AG09319 (cell line): ENCODE data around the gene NUDT3.
"Not testable (repeated sequence)": the region's sequence is repeated elsewhere in the genome, so short reads cannot be mapped to it uniquely, and the experiment has no call there.

Experiments used
- DNase-seq: peaks from one replicate; pipeline ENCODE4 v3.0.0-alpha.2; 2010; ENCODE audit warnings: low read depth; ENCODE audit errors: extremely low read depth
- TF ChIP-seq, protein P1 (sequence below): IDR thresholded peaks from 2 replicates; pipeline ENCODE4 v1.5.1; 2011; ENCODE audit warnings: low read depth, mild to moderate bottlenecking, inconsistent platforms, low read length, moderate library complexity

Gene NUDT3

DNA sequence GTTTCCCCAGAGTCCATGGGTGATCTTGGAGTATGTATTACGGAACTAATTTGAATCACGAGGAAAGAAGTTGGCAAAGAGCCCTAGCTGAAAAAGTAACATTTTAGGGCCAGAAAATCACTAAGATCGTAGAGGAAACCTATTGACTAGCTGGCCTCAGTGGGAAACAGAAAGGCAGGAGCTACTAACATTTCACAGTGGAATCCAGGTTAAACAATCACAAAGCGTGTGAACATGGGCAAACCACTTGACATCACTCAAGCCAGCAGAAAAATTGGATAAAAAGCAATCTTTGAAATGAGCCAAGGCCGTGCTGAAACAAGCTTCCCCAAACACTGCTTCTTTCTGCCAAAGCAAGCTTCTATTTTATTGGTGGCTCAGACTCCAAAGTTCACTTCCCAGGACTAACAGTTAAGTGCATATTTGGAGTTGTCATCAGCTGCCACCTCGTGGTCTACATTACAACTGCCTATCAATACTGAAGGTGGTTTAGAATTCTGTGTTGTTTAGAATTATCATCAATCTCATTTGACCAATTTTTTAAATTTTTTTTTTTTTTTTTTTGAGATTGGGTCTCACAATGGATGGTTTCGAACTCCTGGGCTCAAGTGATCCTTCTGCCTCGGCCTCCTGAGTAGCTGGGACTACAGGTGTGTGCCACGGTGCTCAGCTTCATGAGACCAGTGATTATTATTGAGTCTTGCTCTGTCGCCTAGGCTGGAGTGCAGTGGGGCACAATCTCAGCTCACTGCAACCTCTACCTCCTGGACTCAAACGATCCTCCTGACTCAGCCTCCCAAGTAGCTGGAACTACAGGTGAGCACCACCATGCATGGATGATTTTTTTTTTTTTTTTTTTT, 22.8 kb upstream of the NUDT3 start:
- peak; percentile 63 for DNase-seq
- TF ChIP-seq, protein P1, sequence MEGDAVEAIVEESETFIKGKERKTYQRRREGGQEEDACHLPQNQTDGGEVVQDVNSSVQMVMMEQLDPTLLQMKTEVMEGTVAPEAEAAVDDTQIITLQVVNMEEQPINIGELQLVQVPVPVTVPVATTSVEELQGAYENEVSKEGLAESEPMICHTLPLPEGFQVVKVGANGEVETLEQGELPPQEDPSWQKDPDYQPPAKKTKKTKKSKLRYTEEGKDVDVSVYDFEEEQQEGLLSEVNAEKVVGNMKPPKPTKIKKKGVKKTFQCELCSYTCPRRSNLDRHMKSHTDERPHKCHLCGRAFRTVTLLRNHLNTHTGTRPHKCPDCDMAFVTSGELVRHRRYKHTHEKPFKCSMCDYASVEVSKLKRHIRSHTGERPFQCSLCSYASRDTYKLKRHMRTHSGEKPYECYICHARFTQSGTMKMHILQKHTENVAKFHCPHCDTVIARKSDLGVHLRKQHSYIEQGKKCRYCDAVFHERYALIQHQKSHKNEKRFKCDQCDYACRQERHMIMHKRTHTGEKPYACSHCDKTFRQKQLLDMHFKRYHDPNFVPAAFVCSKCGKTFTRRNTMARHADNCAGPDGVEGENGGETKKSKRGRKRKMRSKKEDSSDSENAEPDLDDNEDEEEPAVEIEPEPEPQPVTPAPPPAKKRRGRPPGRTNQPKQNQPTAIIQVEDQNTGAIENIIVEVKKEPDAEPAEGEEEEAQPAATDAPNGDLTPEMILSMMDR = peak; percentile 63

DNA sequence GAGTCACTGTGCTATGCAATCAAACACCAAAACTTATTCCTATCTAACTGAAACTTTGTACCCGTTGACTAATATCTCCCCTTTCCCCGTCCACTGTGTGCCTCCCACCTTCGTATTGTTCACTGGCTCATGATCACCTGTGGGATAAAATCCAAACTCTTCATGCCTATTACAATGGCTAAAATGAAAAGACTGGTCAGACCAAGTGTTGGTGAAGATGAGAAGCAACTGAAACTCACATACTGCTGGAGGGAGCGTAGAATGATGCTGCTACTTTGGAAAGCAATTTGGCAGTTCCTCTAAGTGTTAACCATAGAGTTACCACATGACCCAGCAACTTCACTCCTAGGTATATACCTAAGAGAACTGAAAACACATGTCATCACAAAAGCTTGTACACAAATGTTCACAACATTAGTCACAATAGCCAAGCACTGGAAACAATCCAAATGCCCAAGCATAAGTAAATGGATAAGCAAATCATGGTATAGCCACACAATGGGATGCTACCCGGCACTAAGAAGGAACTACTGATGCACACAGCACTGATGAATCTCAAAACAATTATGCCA, 20.3 kb upstream of the NUDT3 start:
- TF ChIP-seq, protein P1 = no peak
- no peak for DNase-seq

DNA sequence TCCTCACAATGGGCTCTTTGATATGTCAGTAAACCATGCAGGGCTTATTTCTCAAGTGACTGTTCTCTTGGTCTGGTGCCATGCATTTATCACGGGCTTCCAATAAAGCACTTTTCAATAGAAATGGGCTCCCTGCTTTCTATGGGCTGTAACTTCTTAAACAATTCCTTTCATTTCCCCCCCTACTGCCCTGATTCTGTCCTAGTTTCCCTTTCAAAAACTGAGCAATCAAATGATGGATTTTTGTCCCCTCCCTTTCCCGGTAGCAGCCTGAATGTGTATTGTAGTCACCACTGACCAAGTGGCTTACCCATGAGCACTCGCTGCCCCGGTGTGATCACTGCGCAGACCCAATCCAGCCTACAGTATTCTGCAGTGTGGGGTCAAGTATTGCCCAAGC, 19.5 kb upstream of the NUDT3 start:
- TF ChIP-seq, protein P1 = no peak

DNA sequence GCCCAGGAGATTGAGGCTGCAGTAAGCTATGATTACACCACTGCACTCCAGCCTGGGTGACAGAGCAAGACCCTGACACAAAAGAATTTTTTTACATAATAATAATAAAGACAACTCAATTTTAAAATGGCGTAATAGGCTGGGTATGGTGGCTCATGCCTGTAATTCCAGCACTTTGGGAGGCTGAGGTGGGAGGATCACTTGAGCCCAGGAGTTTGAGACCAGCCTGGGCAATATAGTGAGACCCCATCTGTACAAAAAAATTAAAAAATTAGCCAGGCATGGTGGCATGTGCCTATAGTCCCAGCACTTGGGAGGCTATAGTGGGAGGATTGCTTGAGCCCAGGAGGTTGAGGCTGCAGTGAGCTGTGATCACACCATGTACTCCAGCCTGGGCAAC, 15.4 kb upstream of the NUDT3 start:
- not testable (repeated sequence) for DNase-seq

More for the DNA sequence above, 19.5 kb upstream of the NUDT3 start:
- DNase-seq = no peak

DNA sequence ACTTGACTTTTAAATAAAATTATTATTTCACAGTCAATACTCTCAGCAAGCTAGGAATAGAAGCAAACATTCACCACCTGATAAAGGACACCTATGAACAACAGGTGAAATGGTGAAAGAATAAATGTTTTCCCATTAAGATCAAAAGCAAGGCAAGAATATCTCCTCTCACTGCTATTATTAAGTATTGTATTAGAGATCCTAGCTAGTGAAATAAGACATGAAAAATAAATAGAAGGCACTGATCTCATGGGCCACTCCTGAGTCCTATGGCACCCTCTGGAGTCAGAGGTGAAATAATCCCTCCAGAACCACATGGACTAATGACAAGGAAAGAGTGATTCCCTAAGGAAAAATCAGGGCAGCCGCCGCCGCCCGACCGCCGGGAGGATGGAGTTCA, 4.0 kb upstream of the NUDT3 start:
- no peak for DNase-seq
- TF ChIP-seq, protein P1 = no peak

DNA sequence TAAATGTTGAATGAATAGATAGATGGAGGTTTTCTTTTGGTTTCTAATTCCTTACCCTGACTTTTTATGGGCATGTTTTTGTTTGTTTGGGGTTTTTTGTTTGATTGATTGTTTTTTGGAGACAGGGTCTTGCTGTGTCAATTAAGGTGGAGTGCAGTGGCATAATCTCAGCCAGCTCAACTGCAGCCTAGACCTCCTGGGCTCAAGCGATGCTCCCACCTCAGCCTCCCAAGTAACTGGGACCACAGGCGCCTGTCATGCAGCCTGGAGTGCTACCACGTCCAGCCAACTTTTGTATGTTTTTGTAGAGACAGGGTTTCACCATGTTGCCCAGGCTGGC, 1.5 kb upstream of the NUDT3 start:
- TF ChIP-seq, protein P1 = no peak
- no peak for DNase-seq

DNA sequence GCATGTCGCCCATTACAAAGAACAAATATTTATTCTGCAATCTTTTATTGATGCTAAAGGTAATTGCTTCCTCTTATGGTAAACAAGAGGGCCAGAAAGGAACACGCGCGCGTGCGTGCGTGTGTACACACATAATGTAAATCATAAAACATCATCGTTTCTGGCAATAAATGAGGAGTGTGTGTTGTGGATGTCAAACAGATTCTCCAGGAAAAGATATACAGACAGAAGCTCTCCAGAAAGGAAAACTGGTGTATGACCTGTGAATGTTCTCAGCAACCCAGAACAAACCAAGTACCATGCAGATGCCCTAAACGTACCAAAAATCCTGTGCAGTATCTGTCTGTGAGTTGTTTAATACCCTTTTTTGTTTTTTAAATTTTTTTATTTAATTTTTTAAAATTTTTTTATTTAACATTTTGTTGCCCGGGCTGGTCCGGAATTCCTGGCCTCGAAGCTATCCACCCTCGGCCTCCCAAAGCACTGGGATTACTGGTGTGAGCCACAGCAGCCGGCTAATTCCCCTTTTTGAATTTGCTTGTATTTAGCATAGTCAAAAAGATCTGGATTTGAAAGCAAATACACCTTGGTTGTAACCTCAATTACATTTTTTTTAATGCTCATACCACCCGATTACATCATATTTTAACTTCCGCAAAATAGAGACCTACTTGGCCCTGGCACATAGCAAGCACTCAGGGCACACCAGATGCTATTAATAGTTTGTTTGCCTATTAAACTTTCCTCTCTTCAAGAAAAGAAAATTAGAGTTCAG, 909 bp upstream of the NUDT3 start:
- TF ChIP-seq, protein P1 = no peak
- DNase-seq = no peak
